Activated T-helper 1 cell treated with anti-CD3 and anti-CD28 coated beads, Interleukin-2, amount 50 U/mL, for 16 hours (primary cell): ENCODE results near the gene SLC6A12.

Experiments used
- DNase-seq, 2 donors: peaks; one replicate each; pipeline ENCODE4 v3.0.0-alpha.2; 2020; ENCODE audit warnings: low read depth in 1 of 2, low spot score in 1 of 2

Gene SLC6A12

GRCh38 chr12:178829-179109, 35.2 kb downstream of the SLC6A12 start:
- DNase-seq: no peak

GRCh38 chr12:177980-178828, 35.8 kb downstream of the SLC6A12 start:
- DNase-seq: no peak

GRCh38 chr12:177336-177979, 36.5 kb downstream of the SLC6A12 start:
- DNase-seq: no peak

- DNase-seq: no peak
These were observed 37.4 kb downstream of the SLC6A12 start for GRCh38 chr12:176321-177181.

- no peak for DNase-seq
These were observed 38.2 kb downstream of the SLC6A12 start for GRCh38 chr12:175759-176158.

GRCh38 chr12:175250-175649, 38.7 kb downstream of the SLC6A12 start:
- no peak for DNase-seq

- DNase-seq: no peak
These were observed 39.4 kb downstream of the SLC6A12 start for GRCh38 chr12:174596-174995.

- no peak for DNase-seq
These were observed 39.8 kb downstream of the SLC6A12 start for GRCh38 chr12:174124-174523.

- DNase-seq: no peak
These were observed 41.2 kb downstream of the SLC6A12 start for GRCh38 chr12:172732-173161.

GRCh38 chr12:171743-172676, 41.9 kb downstream of the SLC6A12 start:
- no peak for DNase-seq

GRCh38 chr12:171276-171675, 42.7 kb downstream of the SLC6A12 start:
- no peak for DNase-seq

- DNase-seq: no peak
These were observed 43.4 kb downstream of the SLC6A12 start for GRCh38 chr12:170371-171225.

GRCh38 chr12:169528-170370, 44.2 kb downstream of the SLC6A12 start:
- no peak for DNase-seq

- DNase-seq: no peak
These were observed 45.0 kb downstream of the SLC6A12 start for GRCh38 chr12:168763-169525.

GRCh38 chr12:167959-168600, 45.9 kb downstream of the SLC6A12 start:
- DNase-seq: no peak

GRCh38 chr12:166425-167075, 47.4 kb downstream of the SLC6A12 start:
- no peak for DNase-seq

- DNase-seq: no peak
These were observed 48.0 kb downstream of the SLC6A12 start for GRCh38 chr12:165862-166368.
